ENCODE measurements around the gene PSMD12. TPM values are rescaled to one million over a fixed set of nuclear protein-coding genes. Genes with fewer than 3 reads are reported as not detected.

PSMD12 gene
- total and polyA plus RNA-seq, 9 of the 15 experiments (the other 6 are each of a cell fraction or from before 2014, with no cell fraction given), result 36.6 to 150 (median 65.5) TPM

DNA sequence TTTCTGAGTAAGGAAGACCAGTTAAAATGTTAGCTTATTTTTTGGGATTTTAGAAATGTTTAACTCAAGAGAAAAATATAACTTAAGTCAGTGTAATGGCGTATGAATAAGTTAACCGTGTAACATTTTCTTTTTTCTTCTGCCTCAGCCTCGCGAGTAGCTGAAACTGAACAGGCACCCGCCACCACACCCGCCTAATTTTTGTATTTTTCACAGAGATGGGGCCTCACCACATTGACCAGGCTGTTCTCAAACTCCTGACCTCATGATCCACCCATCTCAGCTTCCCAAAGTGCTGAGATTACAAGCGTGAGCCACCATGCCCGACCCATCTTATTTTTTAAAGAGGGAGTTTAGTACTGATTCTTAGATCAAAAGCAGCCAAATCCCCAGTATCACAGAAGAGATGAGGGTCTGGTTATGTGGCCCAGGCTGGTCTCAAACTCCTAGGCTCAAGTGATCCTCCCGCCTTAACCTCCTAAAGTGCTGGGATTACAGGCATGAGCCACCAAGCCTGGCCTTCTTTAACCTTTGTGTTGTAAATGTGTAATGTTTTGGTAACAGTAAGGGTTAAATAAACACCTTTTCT lies 27.5 kb upstream of the PSMD12 start:
- Histone ChIP-seq H2AFZ (ENCODE audit: low read depth, low read length) (no peak overlapping the region), H3K27me3 (ENCODE audit: control insufficient read depth in 2 of 2, insufficient read depth in 2 of 2, low read length in 2 of 2) (peaks cover 27 to 38% of the 10 kb centered on the region in 2 experiments), H3K9ac (ENCODE audit: insufficient read depth in 1 of 2, low read depth in 2 of 2, low read length in 2 of 2) (no peak overlapping the region), H4K20me1 (replicated peaks; ENCODE audit: control insufficient read depth, insufficient read depth, low read length) (no peaks in the 10 kb centered on the region), H3K9me1 (ENCODE audit: control insufficient read depth, insufficient read depth, low read length) (no peaks in the 10 kb centered on the region), H3K36me3 (ENCODE audit: control insufficient read depth, insufficient read depth, low read length) (no peaks in the 10 kb centered on the region), H3K4me1 (replicated peaks in 1 of 2; ENCODE audit: control insufficient read depth in 2 of 2, insufficient read depth in 2 of 2, low read length in 2 of 2) (no peaks in the 10 kb centered on the region), H3K27ac (ENCODE audit: extremely low read depth, low read depth, low read length) (no peak overlapping the region), H3K9me3 (replicated peaks; ENCODE audit: control insufficient read depth, insufficient read depth, low read depth, low read length) (no peaks in the 10 kb centered on the region), H3K4me2 (ENCODE audit: insufficient read depth, low read length) (no peak overlapping the region), H3K79me2 (ENCODE audit: control insufficient read depth, insufficient read depth, low read length) (no peaks in the 10 kb centered on the region), H3K4me3 (no peak overlapping the region)
- in situ Hi-C loops (cut with MboI) (loop anchor here (25.0 kb wide), 1 partner anchor 293 kb away; no protein-coding TSS in a partner anchor), intact Hi-C loops (cut with micrococcal nuclease) (no loop called here)
- DNase-seq (ENCODE audit: extremely low read depth in 1 of 4, low spot score in 3 of 4), result no peak
- WGBS (ENCODE audit: insufficient coverage, low coverage, missing lambda C conversion rate), result 4% methylated on average over 9 of the region's 9 CpGs
- POLR2A ChIA-PET, result no interaction called here
- ATAC-seq, result no peak
- no peak for FAIRE-seq
- CTCF ChIA-PET (ENCODE audit: low intra/inter-chr PET ratio), result no interaction called here
- BruUV-seq (replicated peaks), result no TSS peak
- TF ChIP-seq EZH2 (IDR thresholded peaks at IDR 0.05; ENCODE audit: borderline replicate concordance, low read depth, low read length), result no peak
- TF ChIP-seq, protein P1, sequence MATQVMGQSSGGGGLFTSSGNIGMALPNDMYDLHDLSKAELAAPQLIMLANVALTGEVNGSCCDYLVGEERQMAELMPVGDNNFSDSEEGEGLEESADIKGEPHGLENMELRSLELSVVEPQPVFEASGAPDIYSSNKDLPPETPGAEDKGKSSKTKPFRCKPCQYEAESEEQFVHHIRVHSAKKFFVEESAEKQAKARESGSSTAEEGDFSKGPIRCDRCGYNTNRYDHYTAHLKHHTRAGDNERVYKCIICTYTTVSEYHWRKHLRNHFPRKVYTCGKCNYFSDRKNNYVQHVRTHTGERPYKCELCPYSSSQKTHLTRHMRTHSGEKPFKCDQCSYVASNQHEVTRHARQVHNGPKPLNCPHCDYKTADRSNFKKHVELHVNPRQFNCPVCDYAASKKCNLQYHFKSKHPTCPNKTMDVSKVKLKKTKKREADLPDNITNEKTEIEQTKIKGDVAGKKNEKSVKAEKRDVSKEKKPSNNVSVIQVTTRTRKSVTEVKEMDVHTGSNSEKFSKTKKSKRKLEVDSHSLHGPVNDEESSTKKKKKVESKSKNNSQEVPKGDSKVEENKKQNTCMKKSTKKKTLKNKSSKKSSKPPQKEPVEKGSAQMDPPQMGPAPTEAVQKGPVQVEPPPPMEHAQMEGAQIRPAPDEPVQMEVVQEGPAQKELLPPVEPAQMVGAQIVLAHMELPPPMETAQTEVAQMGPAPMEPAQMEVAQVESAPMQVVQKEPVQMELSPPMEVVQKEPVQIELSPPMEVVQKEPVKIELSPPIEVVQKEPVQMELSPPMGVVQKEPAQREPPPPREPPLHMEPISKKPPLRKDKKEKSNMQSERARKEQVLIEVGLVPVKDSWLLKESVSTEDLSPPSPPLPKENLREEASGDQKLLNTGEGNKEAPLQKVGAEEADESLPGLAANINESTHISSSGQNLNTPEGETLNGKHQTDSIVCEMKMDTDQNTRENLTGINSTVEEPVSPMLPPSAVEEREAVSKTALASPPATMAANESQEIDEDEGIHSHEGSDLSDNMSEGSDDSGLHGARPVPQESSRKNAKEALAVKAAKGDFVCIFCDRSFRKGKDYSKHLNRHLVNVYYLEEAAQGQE (IDR thresholded peaks at IDR 0.05; ENCODE audit: borderline replicate concordance), result no peak
- TF ChIP-seq, protein P1 (CRISPR knock-in tag; IDR thresholded peaks at IDR 0.05; ENCODE audit: low read depth), result no peak
- no peak for TF ChIP-seq RBM39 (optimal IDR thresholded peaks at IDR 0.05; ENCODE audit: low read depth, low read length)
- no peak for TF ChIP-seq ZNF707 (CRISPR knock-in tag; conservative IDR thresholded peaks at IDR 0.05)
- TF ChIP-seq, protein P2, sequence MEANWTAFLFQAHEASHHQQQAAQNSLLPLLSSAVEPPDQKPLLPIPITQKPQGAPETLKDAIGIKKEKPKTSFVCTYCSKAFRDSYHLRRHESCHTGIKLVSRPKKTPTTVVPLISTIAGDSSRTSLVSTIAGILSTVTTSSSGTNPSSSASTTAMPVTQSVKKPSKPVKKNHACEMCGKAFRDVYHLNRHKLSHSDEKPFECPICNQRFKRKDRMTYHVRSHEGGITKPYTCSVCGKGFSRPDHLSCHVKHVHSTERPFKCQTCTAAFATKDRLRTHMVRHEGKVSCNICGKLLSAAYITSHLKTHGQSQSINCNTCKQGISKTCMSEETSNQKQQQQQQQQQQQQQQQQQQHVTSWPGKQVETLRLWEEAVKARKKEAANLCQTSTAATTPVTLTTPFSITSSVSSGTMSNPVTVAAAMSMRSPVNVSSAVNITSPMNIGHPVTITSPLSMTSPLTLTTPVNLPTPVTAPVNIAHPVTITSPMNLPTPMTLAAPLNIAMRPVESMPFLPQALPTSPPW (CRISPR knock-in tag; IDR thresholded peaks at IDR 0.05), result no peak
- TF ChIP-seq BMI1 (IDR thresholded peaks at IDR 0.05; ENCODE audit: low read length), result no peak
- no peak for TF ChIP-seq HNRNPUL1 (IDR thresholded peaks at IDR 0.05; ENCODE audit: low read length)
- TF ChIP-seq RBM17 (IDR thresholded peaks at IDR 0.05; ENCODE audit: borderline replicate concordance, low read depth, low read length), result no peak
- TF ChIP-seq TEAD1 (CRISPR knock-in tag; IDR thresholded peaks at IDR 0.05), result no peak
- no peak for TF ChIP-seq SIX5 (IDR thresholded peaks at IDR 0.05; ENCODE audit: borderline replicate concordance in 1 of 2, insufficient read depth in 1 of 2, low read depth in 1 of 2, low read length in 2 of 2)
- TF ChIP-seq, protein P3, sequence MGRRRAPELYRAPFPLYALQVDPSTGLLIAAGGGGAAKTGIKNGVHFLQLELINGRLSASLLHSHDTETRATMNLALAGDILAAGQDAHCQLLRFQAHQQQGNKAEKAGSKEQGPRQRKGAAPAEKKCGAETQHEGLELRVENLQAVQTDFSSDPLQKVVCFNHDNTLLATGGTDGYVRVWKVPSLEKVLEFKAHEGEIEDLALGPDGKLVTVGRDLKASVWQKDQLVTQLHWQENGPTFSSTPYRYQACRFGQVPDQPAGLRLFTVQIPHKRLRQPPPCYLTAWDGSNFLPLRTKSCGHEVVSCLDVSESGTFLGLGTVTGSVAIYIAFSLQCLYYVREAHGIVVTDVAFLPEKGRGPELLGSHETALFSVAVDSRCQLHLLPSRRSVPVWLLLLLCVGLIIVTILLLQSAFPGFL (CRISPR knock-in tag; IDR thresholded peaks at IDR 0.05), result no peak

Measured in K562 (cell line).